SK-N-SH treated with all-trans-retinoic acid at 6 μM for 48 hours (cell line): ENCODE results near the gene SSBP2.
A peak's percentile ranks its signal among the peaks of the same experiment; 100 is the strongest.

Experiments used
- ATAC-seq: fragments of 200-7000 bp; cut with Tn5 transposase; 3 replicates; pipeline ENCODE4 v1.9.1; 2020; ENCODE audit warnings: mild to moderate bottlenecking, moderate library complexity
- ARNTL ChIP-seq: fragments of 450-650 bp; formaldehyde crosslinking; IDR thresholded peaks from 2 replicates; pipeline ENCODE4 v1.5.0; 2020; ENCODE audit warnings: low read depth, mild to moderate bottlenecking, moderate library complexity, borderline replicate concordance
- BACH2 ChIP-seq: fragments of 250-450 bp; sonication (Bioruptor Pico); IDR thresholded peaks from 2 replicates; pipeline ENCODE4 v1.9.0; 2021; ENCODE audit warnings: mild to moderate bottlenecking, borderline replicate concordance
- CREB5 ChIP-seq: fragments of 250-450 bp; sonication (Bioruptor Pico); IDR thresholded peaks from 2 replicates; pipeline ENCODE4 v1.5.1; 2020; ENCODE audit warnings: low read depth, mild to moderate bottlenecking, moderate library complexity
- CSDC2 ChIP-seq: fragments of 250-450 bp; sonication (Bioruptor Pico); IDR thresholded peaks from 2 replicates; pipeline ENCODE4 v1.5.0; 2020; ENCODE audit warnings: mild to moderate bottlenecking, moderate library complexity
- CSRNP3 ChIP-seq: fragments of 250-450 bp; sonication (Bioruptor Pico); IDR thresholded peaks from 2 replicates; pipeline ENCODE4 v1.5.1; 2021; ENCODE audit warnings: mild to moderate bottlenecking, moderate library complexity
- GLIS3 ChIP-seq: fragments of 250-450 bp; sonication (Bioruptor Pico); IDR thresholded peaks from 2 replicates; pipeline ENCODE4 v1.5.0; 2020; ENCODE audit warnings: mild to moderate bottlenecking, moderate library complexity
- ISL1 ChIP-seq: fragments of 250-450 bp; sonication (Bioruptor Pico); IDR thresholded peaks from 2 replicates; pipeline ENCODE4 v2.1.2; 2022; ENCODE audit warnings: mild to moderate bottlenecking, moderate library complexity
- OSR1 ChIP-seq: fragments of 250-450 bp; sonication (Bioruptor Pico); IDR thresholded peaks from 2 replicates; pipeline ENCODE4 v1.8.0; 2022; ENCODE audit warnings: moderate library complexity, mild to moderate bottlenecking, inconsistent platforms
- PPARA ChIP-seq: fragments of 250-450 bp; sonication (Bioruptor Pico); IDR thresholded peaks from 2 replicates; pipeline ENCODE4 v1.5.0; 2020; ENCODE audit warnings: mild to moderate bottlenecking, borderline replicate concordance
- RARB ChIP-seq: fragments of 250-450 bp; sonication (Bioruptor Pico); IDR thresholded peaks from 2 replicates; pipeline ENCODE4 v1.8.0; 2021; ENCODE audit warnings: mild to moderate bottlenecking, moderate library complexity
- SNAI2 ChIP-seq: fragments of 250-450 bp; sonication (Bioruptor Pico); IDR thresholded peaks from 2 replicates; pipeline ENCODE4 v1.5.0; 2020; ENCODE audit warnings: mild to moderate bottlenecking, moderate library complexity
- TCF4 ChIP-seq: fragments of 250-450 bp; sonication (Bioruptor Pico); IDR thresholded peaks from 2 replicates; pipeline ENCODE4 v1.8.0; 2021; ENCODE audit warnings: mild to moderate bottlenecking, moderate library complexity, borderline replicate concordance
- TOX ChIP-seq: fragments of 250-450 bp; sonication (Bioruptor Pico); IDR thresholded peaks from 2 replicates; pipeline ENCODE4 v1.8.0; 2021; ENCODE audit warnings: mild to moderate bottlenecking, moderate library complexity, borderline replicate concordance
- TSHZ2 ChIP-seq: fragments of 250-450 bp; sonication (Bioruptor Pico); IDR thresholded peaks from 2 replicates; pipeline ENCODE4 v1.5.0; 2020; ENCODE audit warnings: mild to moderate bottlenecking, moderate library complexity
- ZC3H10 ChIP-seq: fragments of 250-450 bp; sonication (Bioruptor Pico); IDR thresholded peaks from 2 replicates; pipeline ENCODE4 v1.5.1; 2021; ENCODE audit warnings: mild to moderate bottlenecking, moderate library complexity
- ZFP3 ChIP-seq: fragments of 250-450 bp; sonication (Bioruptor Pico); IDR thresholded peaks from 2 replicates; pipeline ENCODE4 v1.5.0; 2020; ENCODE audit warnings: mild to moderate bottlenecking, moderate library complexity
- ZFP30 ChIP-seq: fragments of 450-650 bp; formaldehyde crosslinking; IDR thresholded peaks from 2 replicates; pipeline ENCODE4 v1.5.0; 2022; ENCODE audit warnings: mild to moderate bottlenecking, moderate library complexity
- ZNF565 ChIP-seq: fragments of 450-650 bp; formaldehyde crosslinking; conservative IDR thresholded peaks from 2 replicates; pipeline ENCODE4 v1.5.0; 2020; ENCODE audit warnings: low read depth, mild to moderate bottlenecking, moderate library complexity
- ZNF70 ChIP-seq: fragments of 450-650 bp; formaldehyde crosslinking; IDR thresholded peaks from 2 replicates; pipeline ENCODE4 v1.5.0; 2020; ENCODE audit warnings: mild to moderate bottlenecking, moderate library complexity
- ZNF8 ChIP-seq: fragments of 450-650 bp; formaldehyde crosslinking; IDR thresholded peaks from 2 replicates; pipeline ENCODE4 v1.5.0; 2020; ENCODE audit warnings: mild to moderate bottlenecking, moderate library complexity
- TF ChIP-seq, protein P1 (sequence below): fragments of 250-450 bp; sonication (Bioruptor Pico); IDR thresholded peaks from 2 replicates; pipeline ENCODE4 v1.8.0; 2020; ENCODE audit warnings: mild to moderate bottlenecking, moderate library complexity, borderline replicate concordance
- TF ChIP-seq, protein P2 (sequence below): fragments of 250-450 bp; sonication (Bioruptor Pico); IDR thresholded peaks from 2 replicates; pipeline ENCODE4 v1.8.0; 2021; ENCODE audit warnings: low read depth, mild to moderate bottlenecking, moderate library complexity, borderline replicate concordance

The SSBP2 gene

GRCh38 chr5:81726297-81726696, 24.6 kb downstream of the SSBP2 start:
- peak; percentile 68 for ATAC-seq
- no peak for TF ChIP-seq BACH2 (CRISPR knock-in tag)
- no peak for TF ChIP-seq ZFP30 (CRISPR knock-in tag)
- no peak for TF ChIP-seq ISL1 (CRISPR knock-in tag)
- TF ChIP-seq RARB (CRISPR knock-in tag) = no peak
- TF ChIP-seq ZNF70 = no peak

DNA sequence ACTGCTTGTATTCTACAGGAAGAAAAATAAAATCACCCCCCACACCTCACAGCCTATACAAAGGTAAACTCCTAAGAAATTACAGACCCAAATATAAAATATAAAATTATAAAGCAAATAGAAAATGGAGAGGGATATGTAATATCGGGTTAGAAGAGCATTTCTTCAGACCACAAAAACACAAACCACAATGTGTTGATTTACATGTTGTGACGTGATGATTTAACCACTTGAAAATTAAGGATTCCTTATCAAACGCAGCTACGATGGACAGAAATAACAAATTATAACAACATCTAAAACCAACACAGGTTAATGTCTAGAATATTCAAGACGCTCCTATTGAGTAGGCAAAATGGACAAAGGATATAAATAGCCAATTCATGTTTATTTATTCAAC, 26.3 kb downstream of the SSBP2 start:
- TF ChIP-seq BACH2 (CRISPR knock-in tag) (no peak), OSR1 (CRISPR knock-in tag) (no peak), RARB (CRISPR knock-in tag) (no peak), GLIS3 (CRISPR knock-in tag) (no peak), ZFP3 (no peak), TCF4 (CRISPR knock-in tag) (no peak), ISL1 (CRISPR knock-in tag) (no peak), ZNF565 (CRISPR knock-in tag) (no peak), TOX (no peak), PPARA (CRISPR knock-in tag) (no peak), CSRNP3 (no peak), SNAI2 (no peak), ARNTL (CRISPR knock-in tag) (no peak)
- TF ChIP-seq, protein P1, sequence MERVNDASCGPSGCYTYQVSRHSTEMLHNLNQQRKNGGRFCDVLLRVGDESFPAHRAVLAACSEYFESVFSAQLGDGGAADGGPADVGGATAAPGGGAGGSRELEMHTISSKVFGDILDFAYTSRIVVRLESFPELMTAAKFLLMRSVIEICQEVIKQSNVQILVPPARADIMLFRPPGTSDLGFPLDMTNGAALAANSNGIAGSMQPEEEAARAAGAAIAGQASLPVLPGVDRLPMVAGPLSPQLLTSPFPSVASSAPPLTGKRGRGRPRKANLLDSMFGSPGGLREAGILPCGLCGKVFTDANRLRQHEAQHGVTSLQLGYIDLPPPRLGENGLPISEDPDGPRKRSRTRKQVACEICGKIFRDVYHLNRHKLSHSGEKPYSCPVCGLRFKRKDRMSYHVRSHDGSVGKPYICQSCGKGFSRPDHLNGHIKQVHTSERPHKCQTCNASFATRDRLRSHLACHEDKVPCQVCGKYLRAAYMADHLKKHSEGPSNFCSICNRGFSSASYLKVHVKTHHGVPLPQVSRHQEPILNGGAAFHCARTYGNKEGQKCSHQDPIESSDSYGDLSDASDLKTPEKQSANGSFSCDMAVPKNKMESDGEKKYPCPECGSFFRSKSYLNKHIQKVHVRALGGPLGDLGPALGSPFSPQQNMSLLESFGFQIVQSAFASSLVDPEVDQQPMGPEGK (CRISPR knock-in tag) = no peak
- ATAC-seq = no peak

GRCh38 chr5:81724108-81724507, 26.8 kb downstream of the SSBP2 start:
- TF ChIP-seq RARB (CRISPR knock-in tag) (no peak), ZNF70 (no peak), SNAI2 (no peak), ZFP30 (CRISPR knock-in tag) (no peak), CREB5 (CRISPR knock-in tag) (no peak), TCF4 (CRISPR knock-in tag) (no peak), ARNTL (CRISPR knock-in tag) (no peak), TSHZ2 (CRISPR knock-in tag) (no peak), OSR1 (CRISPR knock-in tag) (no peak), ISL1 (CRISPR knock-in tag) (no peak), ZNF8 (CRISPR knock-in tag) (no peak), BACH2 (CRISPR knock-in tag) (no peak), CSDC2 (CRISPR knock-in tag) (no peak), ZNF565 (CRISPR knock-in tag) (no peak), GLIS3 (CRISPR knock-in tag) (no peak), PPARA (CRISPR knock-in tag) (no peak), ZC3H10 (CRISPR knock-in tag) (no peak)
- TF ChIP-seq, protein P2, sequence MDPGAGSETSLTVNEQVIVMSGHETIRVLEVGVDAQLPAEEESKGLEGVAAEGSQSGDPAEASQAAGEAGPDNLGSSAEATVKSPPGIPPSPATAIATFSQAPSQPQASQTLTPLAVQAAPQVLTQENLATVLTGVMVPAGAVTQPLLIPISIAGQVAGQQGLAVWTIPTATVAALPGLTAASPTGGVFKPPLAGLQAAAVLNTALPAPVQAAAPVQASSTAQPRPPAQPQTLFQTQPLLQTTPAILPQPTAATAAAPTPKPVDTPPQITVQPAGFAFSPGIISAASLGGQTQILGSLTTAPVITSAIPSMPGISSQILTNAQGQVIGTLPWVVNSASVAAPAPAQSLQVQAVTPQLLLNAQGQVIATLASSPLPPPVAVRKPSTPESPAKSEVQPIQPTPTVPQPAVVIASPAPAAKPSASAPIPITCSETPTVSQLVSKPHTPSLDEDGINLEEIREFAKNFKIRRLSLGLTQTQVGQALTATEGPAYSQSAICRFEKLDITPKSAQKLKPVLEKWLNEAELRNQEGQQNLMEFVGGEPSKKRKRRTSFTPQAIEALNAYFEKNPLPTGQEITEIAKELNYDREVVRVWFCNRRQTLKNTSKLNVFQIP (CRISPR knock-in tag) = no peak
- TF ChIP-seq, protein P1 (CRISPR knock-in tag) = no peak

More at GRCh38 chr5:81724108-81724507, 26.8 kb downstream of the SSBP2 start:
- ATAC-seq = no peak
